Activated T-cell treated with anti-CD3 and anti-CD28 coated beads for 24 hours (primary cell): ENCODE results near the gene RAET1G.
"Not testable (repeated sequence)": the region's sequence is repeated elsewhere in the genome, so short reads cannot be mapped to it uniquely, and the experiment has no call there.

Experiments used
- DNase-seq: peaks from one replicate; pipeline ENCODE4 v3.0.0-alpha.2; 2020; ENCODE audit warnings: low read depth

Gene RAET1G, protein sequence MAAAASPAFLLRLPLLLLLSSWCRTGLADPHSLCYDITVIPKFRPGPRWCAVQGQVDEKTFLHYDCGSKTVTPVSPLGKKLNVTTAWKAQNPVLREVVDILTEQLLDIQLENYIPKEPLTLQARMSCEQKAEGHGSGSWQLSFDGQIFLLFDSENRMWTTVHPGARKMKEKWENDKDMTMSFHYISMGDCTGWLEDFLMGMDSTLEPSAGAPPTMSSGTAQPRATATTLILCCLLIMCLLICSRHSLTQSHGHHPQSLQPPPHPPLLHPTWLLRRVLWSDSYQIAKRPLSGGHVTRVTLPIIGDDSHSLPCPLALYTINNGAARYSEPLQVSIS

DNA sequence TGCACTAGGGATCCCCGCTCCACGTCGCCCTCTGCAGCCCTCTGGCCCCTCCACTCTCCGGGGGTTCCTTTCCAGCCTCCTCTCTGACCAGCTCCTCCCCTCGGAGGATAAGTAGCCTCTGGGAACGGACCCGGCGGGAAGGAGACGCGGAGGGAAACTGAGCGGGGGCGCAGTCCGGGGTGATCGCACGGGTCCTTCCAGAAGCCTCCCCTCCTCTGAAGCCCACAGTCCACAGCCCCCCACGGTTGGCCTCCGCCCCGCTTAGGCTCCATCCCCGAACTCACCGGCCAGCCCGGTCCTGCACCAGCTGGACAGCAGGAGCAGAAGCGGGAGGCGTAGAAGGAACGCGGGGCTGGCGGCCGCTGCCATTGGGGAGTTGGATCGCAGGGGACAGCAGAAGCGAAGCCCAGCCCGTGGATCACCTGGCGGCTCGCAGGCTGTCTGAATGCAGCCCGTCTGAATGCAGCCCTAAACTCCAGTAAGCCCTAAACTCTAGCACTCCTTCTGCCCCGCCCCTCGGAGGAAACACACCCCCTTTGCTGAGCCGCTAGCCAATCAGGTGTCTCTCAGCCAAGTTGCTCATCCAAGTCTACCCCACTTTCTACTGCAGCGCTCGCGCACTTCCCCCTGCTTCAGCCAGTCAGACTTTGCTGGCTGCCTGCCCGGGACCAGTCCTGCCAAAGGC is at the start of gene RAET1G:
Gene RAET1G (minus strand): TSS at position 480 of the 685 bp plus-strand sequence. CDS start 111 bp downstream, at position 369.
- DNase-seq: peak; percentile 76

DNA sequence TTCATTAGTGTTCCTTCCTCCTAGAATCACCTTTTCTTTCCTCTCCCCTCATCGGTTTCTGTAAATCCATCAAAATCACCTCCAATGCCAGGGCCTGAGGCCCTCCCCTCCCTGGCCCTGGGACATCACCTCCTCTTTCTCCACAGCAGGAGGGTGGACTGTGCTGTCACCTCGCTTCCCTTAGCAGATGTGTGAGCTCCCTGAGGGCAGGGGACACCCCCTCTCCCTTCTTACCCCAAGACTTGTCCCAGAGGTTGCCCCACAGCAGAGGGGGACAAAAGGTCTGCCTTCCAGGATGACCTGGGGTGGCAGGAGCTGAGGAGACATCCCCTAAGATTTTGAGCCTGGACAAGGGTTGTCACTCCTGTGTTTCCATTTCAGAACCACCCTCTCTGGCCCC is 46.7 kb upstream of the RAET1G start:
- no peak for DNase-seq

DNA sequence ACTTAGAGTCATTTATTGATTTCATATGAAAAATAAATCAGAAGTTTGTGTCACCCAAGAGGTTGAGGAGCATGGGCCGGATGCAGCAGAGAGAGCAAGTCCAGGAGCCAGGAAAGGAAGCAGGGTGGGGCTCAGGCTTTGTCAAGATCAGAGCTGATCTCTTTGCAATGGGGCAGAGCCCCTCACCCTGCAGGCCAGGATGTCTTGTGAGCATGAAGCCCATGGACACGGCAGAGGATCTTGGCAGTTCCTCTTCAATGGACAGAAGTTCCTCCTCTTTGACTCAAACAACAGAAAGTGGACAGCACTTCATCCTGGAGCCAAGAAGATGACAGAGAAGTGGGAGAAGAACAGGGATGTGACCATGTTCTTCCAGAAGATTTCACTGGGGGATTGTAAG is 46.0 kb upstream of the RAET1G start:
- not testable (repeated sequence) for DNase-seq

DNA sequence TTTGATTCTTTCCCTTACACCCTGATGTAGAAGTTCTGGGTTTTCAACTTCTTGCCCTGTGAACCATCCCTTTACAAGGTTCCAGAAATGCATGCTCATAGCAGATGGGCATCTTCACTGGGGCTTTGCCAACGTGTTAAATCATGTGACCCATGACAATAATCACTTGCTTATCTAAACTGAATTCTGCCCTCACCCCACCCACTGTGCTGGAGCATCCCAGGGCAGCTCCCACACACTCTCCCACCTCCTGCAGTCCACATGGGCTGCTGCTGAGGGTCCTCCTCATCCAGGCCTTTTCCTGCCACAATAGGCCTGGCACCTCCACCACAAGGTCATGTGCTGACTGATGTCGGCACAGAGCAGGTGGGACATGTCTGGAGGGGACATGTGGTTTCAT is 45.1 kb upstream of the RAET1G start:
- not testable (repeated sequence) for DNase-seq

DNA sequence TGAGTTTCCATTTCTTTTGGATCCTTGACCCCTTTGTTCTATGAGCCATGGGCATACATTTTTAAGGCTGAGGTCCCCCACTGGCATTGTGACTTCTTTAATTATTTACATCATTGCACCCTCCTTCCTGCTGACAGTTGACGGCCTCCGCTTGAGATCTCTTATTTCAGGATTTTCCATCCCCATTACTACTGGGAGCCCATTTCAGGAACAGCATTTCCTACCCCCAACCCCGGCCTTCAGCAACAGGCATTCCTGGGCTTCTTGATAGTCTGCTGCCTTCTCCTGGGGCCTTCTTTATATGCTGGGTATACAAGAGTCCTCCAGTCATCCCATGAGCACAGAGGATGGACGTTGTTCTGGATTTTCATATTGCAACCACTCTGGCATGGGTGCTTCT is 44.7 kb upstream of the RAET1G start:
- DNase-seq: no peak

DNA sequence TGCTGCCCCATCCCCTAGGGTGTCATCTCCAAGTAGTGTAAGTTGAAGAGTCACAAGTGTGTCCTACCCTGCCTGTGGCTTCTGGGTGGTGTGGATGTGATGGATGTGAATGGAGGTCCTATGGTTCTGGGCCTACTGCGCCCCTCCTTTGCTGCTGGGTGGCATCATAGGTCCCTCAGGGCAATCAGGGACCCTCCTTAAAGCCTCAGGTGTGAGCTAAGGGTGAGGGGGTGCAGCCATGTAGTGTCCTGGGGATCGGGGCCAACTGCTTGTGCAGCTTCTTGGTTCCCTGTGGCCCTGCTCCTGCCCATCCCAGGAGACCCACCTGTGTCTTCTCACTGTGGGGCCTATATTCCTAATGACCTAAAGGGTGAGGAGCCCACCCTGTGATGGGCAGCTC is 43.4 kb upstream of the RAET1G start:
- not testable (repeated sequence) for DNase-seq

DNA sequence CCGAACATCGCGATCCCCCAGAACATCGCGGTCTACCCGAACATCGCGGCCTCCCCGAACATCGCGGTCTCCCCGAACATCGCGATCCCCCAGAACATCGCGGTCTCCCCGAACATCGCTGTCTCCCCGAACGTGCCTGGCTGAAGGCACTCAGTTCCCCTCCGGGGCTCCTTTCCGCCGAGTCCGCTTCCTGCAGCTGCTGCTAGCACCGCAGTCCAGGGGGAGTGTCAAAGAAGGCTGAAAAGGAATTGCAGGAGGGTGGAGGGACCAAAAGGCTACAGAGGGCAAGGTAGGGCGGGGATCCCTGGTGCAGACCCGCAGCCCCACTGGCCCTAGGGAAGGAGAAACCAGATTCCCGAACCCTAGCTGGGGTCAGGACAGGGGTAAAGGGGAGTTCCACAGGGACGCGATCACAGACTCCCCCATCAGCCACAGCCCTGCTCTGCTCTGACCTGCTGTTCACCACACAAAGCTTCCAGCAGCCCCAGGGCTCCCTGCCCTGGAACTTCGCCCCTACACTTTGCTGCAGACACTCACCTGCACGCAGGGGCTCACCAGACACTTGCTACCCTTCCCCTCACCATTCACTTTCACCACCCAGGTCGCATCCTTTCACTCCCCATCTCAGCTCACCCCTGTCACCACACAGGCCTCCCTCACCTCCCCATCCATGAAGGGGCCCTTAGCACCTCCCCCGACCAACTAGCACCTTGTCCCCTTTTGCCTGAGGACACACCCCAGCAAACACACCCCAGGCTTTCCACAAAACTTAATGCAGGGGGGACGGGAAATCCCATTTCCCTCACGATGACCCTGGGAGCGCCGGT is 42.5 kb upstream of the RAET1G start:
- DNase-seq: no peak

DNA sequence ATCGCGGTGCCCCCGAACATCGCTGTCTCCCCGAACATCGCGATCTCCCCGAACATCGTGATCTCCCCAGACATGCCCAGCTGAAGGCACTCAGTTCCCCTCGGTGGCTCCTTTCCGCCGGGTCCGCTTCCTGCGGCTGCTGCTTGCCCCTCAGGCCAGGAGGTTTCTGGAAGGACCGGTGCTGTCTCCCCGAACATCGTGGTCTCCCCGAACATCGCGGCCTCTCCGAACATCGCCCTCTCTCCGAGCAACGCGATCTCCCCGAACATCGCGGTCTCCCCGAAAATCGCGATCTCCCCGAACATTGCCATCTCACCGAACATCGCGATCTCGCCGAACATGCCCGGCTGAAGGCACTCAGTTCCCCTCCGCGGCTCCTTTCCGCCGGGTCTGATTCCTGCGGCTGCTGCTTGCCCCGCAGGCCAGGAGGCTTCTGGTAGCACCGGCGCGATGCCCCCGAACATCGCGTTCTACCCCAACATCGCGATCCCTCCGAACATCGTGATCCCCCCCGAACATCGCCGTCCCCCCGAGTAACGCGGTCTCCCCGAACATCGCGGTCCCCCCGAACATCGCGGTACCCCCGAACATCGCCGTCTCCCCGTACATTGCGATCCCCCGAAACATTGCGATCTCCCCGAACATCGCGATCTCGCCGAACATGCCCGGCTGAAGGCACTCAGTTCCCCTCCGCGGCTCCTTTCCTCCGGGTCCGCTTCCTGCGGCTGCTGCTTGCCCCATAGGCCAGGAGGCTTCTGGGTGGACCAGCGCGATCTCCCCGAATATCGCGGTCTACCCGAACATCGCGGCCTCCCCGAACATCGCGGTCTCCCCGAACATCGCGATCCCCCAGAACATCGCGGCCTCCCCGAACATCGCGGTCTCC is 41.6 kb upstream of the RAET1G start:
- no peak for DNase-seq

DNA sequence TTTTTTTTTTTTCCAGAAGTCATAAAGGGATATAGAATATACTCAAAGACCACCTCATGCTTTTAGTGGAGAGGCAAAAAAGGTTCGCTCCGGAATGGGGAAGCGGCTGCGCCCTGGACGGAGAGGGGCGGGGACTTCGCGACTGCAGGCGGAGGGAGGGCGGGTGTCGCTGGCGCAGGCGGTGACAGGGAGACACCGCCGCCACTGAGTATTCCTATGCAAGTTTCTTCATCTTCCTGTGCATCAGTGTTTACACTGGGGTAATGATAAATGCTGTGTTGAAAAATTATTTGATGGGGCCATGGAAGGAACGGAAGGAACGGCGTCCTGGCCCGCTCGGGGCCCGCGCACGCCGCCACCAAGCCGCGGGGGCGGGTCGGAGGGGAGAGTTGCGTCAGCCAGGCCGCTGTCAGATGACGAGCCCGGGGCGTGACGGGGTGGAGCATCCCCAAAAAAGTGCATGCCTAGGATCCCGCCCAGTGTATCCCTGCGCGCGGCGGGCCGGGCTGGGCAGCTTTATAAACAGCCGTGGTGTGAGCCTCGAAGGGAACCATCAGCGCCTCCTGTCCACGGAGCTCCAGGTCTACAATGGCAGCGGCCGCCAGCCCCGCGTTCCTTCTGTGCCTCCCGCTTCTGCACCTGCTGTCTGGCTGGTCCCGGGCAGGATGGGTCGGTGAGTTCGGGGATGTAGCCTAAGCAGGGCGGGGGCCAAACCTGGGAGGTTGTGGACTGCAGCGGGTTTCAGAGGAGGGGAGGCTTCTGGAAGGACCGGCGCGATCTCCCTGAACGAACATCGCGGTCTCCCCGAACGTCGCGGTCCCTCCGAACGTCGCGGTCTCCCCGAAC is 40.8 kb upstream of the RAET1G start, which contains the start of gene ULBP1:
Gene ULBP1 (plus strand): TSS at position 482 of the 846 bp plus-strand sequence. CDS start 107 bp downstream, at position 589.
- DNase-seq: peak; percentile 75

DNA sequence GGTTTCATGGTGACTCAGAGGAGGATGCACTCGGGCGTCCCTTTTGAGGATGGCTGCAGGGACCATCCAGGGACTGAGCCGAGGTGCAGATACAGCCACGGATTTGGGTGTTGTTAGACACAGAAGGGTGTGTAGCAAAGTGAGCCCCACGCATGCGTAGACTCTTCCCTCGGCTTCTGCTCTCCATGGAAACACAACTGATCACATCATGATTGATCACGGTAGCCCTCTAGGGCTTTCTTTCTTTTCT is 40.2 kb upstream of the RAET1G start:
- DNase-seq: no peak

DNA sequence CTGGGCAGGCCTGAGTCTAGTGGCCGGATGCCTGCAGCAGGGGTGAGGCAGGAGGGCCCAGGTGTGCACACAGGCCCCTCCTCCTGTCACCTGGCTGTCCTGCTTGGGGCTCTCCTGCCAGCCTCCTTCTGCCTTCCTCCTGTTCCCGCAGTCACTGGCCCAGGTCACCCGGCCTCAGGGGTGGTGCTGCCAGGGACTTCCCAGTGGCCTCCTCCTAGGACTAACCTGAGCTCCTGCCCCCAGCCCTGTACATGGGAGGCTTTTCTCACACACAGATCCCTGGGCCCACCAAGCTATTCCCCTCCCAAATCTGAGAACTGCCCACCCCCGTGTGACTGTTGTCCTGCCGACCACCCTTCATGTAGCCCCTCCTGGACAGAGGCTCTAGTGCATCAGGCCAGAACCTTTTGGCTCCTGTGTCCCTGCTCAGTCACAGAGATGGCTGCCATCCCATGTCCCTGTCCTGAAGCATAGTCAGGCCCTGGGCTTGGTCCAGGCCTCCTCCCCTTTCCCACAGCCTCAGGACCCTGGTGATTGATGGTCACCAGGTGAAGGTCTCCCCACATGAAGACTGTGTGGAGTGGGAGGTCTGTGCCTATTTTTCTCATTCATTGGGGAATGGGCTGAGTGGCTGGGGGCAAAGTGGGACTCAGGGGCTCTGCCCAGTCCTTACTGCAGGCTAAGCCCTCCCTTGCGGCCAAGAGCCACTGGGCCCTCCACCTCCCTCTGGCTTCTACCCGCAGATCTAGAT is 39.7 kb upstream of the RAET1G start:
- DNase-seq: no peak

DNA sequence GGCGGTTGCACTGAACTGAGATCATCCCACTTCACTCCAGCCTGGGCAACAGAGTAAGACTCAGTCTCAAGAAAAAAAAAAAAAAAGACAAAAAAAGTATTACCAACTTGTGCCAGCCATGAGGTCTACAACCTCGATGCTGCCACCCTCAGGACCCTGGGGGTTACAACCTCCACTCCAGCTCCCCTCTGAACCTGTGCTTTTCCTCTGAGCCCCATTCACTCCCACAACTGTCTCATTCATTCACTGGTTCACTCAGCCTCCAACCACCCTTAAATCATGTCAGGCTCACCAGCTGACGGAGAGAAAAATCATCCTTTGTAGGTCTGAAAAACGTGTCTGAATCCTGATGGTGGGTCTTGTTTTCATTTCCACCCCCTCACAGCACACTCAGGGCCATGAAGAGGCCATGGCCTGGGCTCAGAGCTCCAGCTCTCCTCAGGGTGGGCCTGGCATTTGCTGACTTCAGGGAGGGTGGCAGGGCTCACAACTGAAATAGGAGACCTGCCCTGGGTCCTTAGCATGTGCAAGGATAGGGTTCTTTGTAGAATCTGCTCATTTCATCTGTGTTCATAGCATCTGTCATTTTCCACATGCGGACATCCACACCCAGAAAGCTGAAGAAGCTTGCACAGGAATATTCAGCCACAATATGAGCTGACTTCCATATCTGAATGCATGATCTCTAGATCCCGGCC is 39.0 kb upstream of the RAET1G start:
- no peak for DNase-seq

DNA sequence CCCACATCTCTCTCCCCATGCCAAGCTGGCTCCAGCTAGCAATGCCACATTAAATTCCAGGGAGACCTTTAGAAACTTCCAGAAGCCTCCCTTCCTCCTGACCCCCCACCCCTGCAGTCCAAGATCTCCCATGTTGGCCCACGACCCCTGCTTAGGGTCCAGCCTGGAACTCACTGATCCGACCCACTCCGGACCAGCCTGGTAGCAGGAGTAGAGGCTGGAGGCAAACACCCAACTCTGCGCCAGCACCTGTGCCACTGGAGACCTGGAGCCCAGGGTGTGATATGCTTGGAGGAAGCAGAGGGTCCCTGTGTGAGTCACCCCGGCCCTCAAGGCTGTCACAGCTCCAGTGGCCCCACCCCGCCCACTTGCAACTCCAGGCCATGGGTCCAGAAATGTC is 37.6 kb upstream of the RAET1G start:
- no peak for DNase-seq

DNA sequence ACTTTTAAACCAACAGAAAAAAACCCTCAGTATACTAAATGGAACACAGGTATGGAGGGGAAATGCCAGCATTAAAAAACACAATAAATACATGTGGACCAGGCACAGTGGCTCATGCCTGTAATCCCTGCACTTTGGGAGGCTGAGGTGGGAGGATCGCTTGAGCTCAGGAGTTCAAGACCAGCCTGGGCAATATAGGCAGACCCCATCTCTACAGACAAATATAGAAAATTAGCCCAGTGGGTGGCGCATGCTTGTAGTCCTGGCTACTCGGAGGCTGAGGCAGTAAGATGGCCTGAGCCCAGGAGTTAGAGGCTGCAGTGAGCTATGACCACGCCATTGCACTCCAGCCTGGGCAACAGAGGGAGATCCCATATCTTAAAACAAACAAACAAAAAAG is 36.9 kb upstream of the RAET1G start:
- DNase-seq: not testable (repeated sequence)

DNA sequence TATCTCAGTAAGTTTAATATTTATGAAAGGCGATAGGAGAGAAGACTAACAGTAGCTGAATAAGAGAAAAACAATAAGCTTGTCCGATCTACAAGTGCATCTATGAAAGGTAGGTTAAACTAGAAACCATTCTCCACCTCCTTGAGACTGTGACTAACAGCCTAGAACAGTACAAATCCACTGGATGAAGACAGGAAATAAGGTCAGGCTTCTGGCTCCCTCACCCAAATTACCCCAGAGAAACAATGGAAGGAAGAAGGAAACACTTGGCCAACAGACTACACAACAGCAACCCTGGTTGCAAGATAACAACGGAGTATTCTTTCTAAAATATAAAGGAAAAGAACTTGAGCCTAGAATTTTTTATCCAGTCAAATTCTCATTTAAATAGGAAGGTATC is 35.2 kb upstream of the RAET1G start:
- not testable (repeated sequence) for DNase-seq

DNA sequence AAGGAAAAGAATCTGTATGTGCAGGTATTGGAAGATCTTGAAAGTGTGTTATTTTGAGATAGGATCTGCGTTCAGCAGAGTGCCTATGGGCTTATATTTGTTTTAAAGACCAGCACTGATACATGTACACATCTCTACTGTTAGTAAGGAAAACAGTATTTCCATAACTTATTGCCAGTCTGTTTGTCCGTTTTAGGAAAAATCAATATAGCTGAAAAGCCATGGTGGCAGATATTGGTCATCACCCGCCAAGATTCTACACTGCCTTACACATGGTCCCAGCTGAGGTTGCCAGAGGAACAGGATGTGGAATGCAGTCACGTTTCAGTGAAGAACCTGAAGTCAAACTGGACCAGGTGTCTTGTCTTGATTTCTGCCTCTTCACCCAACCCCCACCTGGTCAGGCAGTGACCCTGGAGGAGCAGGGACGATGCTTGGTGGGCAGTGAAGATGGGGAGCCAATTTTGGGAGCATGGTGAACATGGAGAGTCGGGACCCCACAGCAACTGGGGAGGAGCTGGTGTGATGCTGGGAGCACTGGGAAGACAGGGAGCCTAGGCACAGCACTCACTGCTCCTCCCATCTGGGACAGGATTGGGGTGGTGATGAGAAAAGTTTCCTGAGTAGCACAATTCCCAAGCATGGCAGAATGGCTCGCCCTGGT is 32.9 kb upstream of the RAET1G start:
- DNase-seq: not testable (repeated sequence)

DNA sequence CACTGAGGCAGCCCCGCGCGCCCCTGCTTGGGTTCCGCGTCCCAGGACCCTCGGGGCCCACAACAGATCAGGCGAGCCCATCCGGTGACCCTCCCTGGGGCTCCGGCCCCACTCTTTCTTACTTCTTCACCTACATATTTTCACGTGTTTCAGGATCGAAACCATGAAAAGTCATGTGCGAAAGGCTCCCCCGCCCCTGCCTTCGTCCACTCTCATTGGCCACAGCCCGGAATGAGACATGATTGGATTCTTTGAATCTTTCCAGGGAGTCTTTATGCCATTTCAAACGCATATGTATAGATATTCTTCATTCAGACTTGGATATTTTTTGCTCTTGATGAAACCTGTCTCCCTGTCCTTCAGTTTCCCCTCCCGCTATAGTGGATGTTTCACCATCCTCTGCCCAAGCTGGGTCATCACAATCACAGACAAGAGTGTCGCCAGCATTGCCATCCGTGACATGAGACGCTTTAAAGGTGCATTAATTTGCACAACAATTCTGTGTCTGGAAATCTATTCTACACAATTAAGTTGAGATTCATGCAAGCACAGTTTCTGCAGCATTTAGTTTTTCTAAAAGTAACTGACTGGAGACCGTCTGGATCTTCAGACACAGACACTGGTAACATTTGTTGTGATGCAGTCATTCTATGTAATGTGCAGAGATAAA is 32.2 kb upstream of the RAET1G start:
- not testable (repeated sequence) for DNase-seq

DNA sequence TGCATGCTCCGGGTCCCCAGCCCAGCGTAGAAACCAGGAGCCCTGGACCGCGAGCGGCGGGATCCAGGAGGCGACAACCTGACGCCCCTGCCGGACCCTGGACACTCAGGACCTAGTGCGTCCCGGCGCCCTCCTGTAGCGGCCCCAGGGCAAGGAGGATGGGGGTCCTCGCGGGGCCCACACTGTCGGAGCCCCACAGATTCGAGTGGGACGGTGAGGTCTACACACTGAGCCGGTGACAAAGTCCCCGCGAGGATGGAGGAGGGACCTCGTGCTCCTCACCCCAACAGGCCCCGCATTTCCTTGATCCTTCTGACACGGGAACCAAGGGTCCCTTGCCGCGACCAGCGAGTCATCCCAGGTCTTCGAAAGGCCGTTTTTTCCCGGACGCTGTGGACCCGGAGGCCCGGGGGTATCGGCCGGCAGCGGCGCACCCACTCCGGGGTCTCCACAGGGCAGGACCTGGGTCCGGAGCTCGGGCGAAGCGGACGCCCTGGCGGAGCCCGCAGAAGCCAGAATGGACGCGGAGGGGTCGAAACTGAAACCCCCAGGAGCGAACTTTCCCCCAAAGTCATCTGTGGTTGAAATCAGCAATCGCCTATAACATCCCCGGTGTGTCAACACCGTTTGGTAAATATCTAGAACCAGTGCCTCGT is 31.5 kb upstream of the RAET1G start:
- DNase-seq: not testable (repeated sequence)
